Parathyroid adenoma (tissue), 2 donors: Measurements from ENCODE around the gene TPPP.

Experiments
- H2AFZ ChIP-seq: fragments of 300-600 bp; sonication (generic); one replicate; pipeline ENCODE4 v1.7.0; 2017; ENCODE audit warnings: antibody characterized with exemption, mild to moderate bottlenecking
- H3K27ac ChIP-seq: fragments of 300-600 bp; sonication (generic); one replicate; pipeline ENCODE4 v1.7.0; 2017
- H3K27me3 ChIP-seq: fragments of 300-600 bp; sonication (generic); one replicate; pipeline ENCODE4 v1.7.0; 2017; ENCODE audit warnings: low read length; ENCODE audit not compliant: control insufficient read depth, insufficient read depth
- H3K36me3 ChIP-seq: fragments of 300-600 bp; sonication (generic); one replicate; pipeline ENCODE4 v1.7.0; 2017; ENCODE audit warnings: low read length; ENCODE audit not compliant: control insufficient read depth, insufficient read depth
- H3K4me1 ChIP-seq: fragments of 300-600 bp; sonication (generic); one replicate; pipeline ENCODE4 v1.7.0; 2017; ENCODE audit warnings: control low read depth
- H3K4me2 ChIP-seq: fragments of 300-600 bp; sonication (generic); one replicate; pipeline ENCODE4 v1.7.0; 2017; ENCODE audit warnings: low read length
- H3K4me3 ChIP-seq: fragments of 300-600 bp; sonication (generic); one replicate; pipeline ENCODE4 v1.7.0; 2017; ENCODE audit warnings: low read depth, low read length
- H3K79me2 ChIP-seq: fragments of 300-600 bp; sonication (generic); one replicate; pipeline ENCODE4 v1.7.0; 2017; ENCODE audit warnings: control low read depth
- H3K9ac ChIP-seq: fragments of 300-600 bp; sonication (generic); one replicate; pipeline ENCODE4 v1.7.0; 2017; ENCODE audit warnings: mild to moderate bottlenecking
- H3K9me3 ChIP-seq: fragments of 300-600 bp; sonication (generic); one replicate; pipeline ENCODE4 v1.7.0; 2017; ENCODE audit warnings: low read length; ENCODE audit not compliant: control insufficient read depth
- TF ChIP-seq, protein P1 (sequence below): fragments of 300-600 bp; sonication (generic); IDR thresholded peaks from one replicate; pipeline ENCODE4 v1.7.0; 2017; ENCODE audit warnings: antibody characterized with exemption, mild to moderate bottlenecking
- donor health status: primary hyperparathyroidism.

The TPPP gene

DNA sequence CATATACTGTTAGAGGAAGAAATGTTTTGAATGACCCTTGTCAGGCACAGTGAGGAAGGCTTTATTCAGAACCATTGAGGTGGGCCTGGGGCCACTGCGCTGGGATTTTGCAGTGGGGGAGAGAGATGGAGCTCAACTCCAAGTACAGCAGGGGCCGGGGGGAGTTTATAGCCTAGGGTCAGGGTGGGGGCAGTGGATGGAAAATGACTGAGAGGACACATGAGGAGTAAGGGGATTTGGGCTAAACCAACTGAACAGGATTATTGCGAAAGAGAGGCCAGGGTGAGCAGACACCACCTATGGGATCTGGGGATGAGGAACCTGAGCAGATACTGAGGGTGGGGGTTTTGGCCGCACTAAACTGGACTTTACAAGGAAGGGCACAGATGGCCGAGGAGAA, 74.7 kb downstream of the TPPP start:
- Histone ChIP-seq H3K9me3 (no peaks in the 10 kb centered on the region), H2AFZ (no peak overlapping the region), H3K9ac (no peak overlapping the region), H3K4me3 (no peak overlapping the region), H3K27me3 (no peaks in the 10 kb centered on the region), H3K36me3 (no peaks in the 10 kb centered on the region), H3K4me2 (no peak overlapping the region), H3K4me1 (no peaks in the 10 kb centered on the region), H3K79me2 (peaks cover 2% of the 10 kb centered on the region), H3K27ac (no peak overlapping the region)
- TF ChIP-seq, protein P1, sequence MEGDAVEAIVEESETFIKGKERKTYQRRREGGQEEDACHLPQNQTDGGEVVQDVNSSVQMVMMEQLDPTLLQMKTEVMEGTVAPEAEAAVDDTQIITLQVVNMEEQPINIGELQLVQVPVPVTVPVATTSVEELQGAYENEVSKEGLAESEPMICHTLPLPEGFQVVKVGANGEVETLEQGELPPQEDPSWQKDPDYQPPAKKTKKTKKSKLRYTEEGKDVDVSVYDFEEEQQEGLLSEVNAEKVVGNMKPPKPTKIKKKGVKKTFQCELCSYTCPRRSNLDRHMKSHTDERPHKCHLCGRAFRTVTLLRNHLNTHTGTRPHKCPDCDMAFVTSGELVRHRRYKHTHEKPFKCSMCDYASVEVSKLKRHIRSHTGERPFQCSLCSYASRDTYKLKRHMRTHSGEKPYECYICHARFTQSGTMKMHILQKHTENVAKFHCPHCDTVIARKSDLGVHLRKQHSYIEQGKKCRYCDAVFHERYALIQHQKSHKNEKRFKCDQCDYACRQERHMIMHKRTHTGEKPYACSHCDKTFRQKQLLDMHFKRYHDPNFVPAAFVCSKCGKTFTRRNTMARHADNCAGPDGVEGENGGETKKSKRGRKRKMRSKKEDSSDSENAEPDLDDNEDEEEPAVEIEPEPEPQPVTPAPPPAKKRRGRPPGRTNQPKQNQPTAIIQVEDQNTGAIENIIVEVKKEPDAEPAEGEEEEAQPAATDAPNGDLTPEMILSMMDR = no peak

DNA sequence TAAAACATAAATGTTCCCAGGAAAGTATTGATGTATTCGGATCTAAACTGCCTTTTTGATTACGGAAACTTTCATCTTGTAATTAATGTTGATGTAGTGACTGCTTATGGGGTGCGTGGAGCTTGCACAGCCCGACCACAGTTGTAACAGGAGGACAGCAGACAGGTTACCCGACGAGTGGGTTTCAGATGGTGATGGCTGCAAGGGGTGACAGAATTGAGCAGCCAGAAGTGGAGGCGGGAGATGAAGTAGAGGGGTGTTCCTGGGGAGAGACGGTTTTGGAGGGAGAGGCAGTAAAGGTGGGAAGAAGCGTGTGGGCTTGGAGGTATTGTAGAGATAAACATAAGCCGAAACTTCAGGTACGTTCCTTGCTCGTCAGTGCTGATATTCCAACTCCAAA, 75.3 kb downstream of the TPPP start:
- no peaks in the 10 kb centered on the region for H3K27me3 ChIP-seq
- H2AFZ ChIP-seq = no peak overlapping the region
- peaks cover 2% of the 10 kb centered on the region for H3K4me1 ChIP-seq
- H3K27ac ChIP-seq = no peak overlapping the region
- TF ChIP-seq, protein P1 = no peak
- peaks cover 4% of the 10 kb centered on the region for H3K79me2 ChIP-seq
- H3K9me3 ChIP-seq = no peaks in the 10 kb centered on the region
- H3K36me3 ChIP-seq = no peaks in the 10 kb centered on the region
- H3K9ac ChIP-seq = no peak overlapping the region
- no peak overlapping the region for H3K4me2 ChIP-seq
- no peak overlapping the region for H3K4me3 ChIP-seq

DNA sequence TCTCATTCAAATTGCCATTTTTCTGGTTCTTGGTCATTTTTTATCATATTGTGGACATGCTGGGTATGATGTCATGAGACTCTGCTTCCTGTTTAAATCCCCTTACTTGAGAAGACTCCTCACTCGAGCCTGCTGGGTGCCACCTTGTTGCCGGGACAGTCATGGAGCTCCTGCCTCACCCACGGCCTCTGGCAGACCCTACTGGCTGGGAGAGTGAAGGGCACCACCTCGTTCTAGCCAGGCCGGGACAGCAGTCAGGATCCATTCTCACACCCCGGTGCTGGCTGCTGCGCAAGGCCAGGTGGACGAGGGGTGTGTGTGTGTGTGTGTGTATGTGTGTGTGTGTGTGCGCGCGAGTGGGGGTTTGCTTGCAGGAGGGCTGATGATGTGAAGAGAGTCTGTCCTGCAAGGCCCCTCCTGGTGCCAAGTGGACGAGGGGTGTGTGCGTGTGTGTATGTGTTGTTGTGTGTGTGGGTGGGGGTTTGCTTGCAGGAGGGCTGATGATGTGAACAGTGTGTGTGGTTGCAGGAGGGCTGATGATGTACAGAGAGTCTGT, 76.6 kb downstream of the TPPP start:
- H3K9me3 ChIP-seq = no peaks in the 10 kb centered on the region
- no peaks in the 10 kb centered on the region for H3K36me3 ChIP-seq
- no peak overlapping the region for H3K27ac ChIP-seq
- H3K27me3 ChIP-seq = no peaks in the 10 kb centered on the region
- peaks cover 3% of the 10 kb centered on the region for H3K4me1 ChIP-seq
- H3K79me2 ChIP-seq = peaks cover 5% of the 10 kb centered on the region
- TF ChIP-seq, protein P1 = no peak
- no peak overlapping the region for H3K9ac ChIP-seq
- no peak overlapping the region for H2AFZ ChIP-seq
- no peak overlapping the region for H3K4me3 ChIP-seq
- H3K4me2 ChIP-seq = no peak overlapping the region

DNA sequence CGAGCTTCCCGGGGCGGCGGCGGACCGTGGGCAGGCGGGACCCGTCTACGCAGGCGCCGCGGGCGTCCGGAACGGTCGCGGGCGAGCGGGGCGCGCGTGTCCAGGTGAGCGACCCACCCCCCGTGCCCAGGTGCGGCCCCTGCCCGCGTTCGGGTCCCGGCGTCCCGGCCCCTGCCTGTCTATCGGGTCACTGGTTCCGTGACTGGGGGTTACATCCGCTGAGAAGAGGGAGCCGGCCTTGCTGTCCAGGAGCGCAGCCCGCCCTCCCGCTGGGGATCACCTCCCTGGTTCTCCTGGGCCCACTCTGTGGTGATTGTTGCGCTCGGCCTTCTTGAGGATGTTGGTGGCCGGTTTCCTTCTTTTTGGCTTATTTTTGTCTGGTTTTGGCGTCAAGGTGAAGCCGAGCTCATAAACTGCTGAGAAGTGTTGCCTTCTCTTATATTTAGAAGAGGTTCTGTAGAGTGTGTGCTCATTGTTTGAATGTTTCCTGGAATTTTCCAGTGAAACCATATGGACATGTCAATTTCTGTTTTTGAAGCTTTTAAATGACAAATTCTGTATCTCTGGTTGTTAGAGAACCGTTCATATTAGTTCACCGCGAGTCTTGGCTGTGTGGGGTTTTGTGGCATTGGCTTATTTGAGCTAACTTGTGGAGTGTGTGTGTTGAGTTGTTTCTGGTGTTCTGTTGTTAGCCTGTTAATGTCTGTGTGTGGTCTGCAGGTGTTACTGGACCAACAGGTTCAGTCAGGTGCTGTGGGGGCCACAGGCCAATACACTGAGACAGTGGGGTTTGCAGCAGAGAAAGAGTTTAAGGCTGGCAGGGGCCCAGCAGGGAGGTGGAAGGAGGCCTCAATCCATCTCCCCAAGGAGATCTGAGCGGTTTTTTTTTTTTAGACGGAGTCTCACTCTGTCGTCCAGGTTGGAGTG, 80.4 kb downstream of the TPPP start:
- Histone ChIP-seq H3K4me3 (peak overlapping the region; percentile 56), H3K36me3 (no peaks in the 10 kb centered on the region), H3K27me3 (no peaks in the 10 kb centered on the region), H3K9ac (no peak overlapping the region), H3K27ac (no peak overlapping the region), H3K4me1 (peaks cover 3% of the 10 kb centered on the region), H3K79me2 (peaks cover 5% of the 10 kb centered on the region), H3K4me2 (peak overlapping the region; percentile 86), H3K9me3 (no peaks in the 10 kb centered on the region), H2AFZ (peak overlapping the region; percentile 94)
- TF ChIP-seq, protein P1 = no peak
